Fibroblast of lung (primary cell): ENCODE results near the gene EPB41. TPM values are rescaled to one million over a fixed set of nuclear protein-coding genes. Genes with fewer than 3 reads are reported as not detected.

Source experiments
- DNase-seq, 2 donors: peaks; one replicate each; pipeline versions ENCODE4 v3.0.0 to v3.0.0-alpha.2; 2010; ENCODE audit warnings: low read depth in 2 of 2
- H2AFZ ChIP-seq: 2 replicates; pipeline ENCODE4 v1.5.1; 2012; ENCODE audit warnings: low read length, control low read depth, inconsistent platforms
- H3K27ac ChIP-seq: 2 replicates; pipeline ENCODE4 v1.5.1; 2011; ENCODE audit warnings: low read length, control low read depth; ENCODE audit not compliant: insufficient read depth
- H3K27me3 ChIP-seq: 2 replicates; pipeline ENCODE4 v1.5.1; 2011; ENCODE audit warnings: mild to moderate bottlenecking, low read length; ENCODE audit not compliant: control insufficient read depth, insufficient read depth
- H3K36me3 ChIP-seq: 2 replicates; pipeline ENCODE4 v1.5.1; 2011; ENCODE audit warnings: low read length; ENCODE audit not compliant: control insufficient read depth, insufficient read depth
- H3K4me1 ChIP-seq: 2 replicates; pipeline ENCODE4 v1.5.1; 2011; ENCODE audit warnings: low read length; ENCODE audit not compliant: control insufficient read depth, insufficient read depth; ENCODE audit errors: extremely low read depth
- H3K4me2 ChIP-seq: 2 replicates; pipeline ENCODE4 v1.5.1; 2011; ENCODE audit warnings: low read length, control low read depth; ENCODE audit not compliant: insufficient read depth; ENCODE audit errors: extremely low read depth
- H3K4me3 ChIP-seq, 4 experiments: fragments of 200-600 bp in 1 of 4; sonication (generic) in 1 of 4; replicated peaks in 1 of 4; 2 replicates each; pipeline ENCODE4 v1.5.1; 2011 to 2016; ENCODE audit warnings: low read length in 4 of 4, low read depth in 3 of 4, mild to moderate bottlenecking in 3 of 4, control low read depth in 2 of 4, inconsistent platforms in 1 of 4, mixed read lengths in 1 of 4; ENCODE audit not compliant: insufficient read depth in 1 of 4; ENCODE audit errors: control extremely low read depth in 1 of 4
- H3K79me2 ChIP-seq: 2 replicates; pipeline ENCODE4 v1.5.1; 2012; ENCODE audit warnings: mild to moderate bottlenecking, low read length, inconsistent platforms; ENCODE audit not compliant: control insufficient read depth, insufficient read depth
- H3K9ac ChIP-seq: 2 replicates; pipeline ENCODE4 v1.5.1; 2011; ENCODE audit warnings: mild to moderate bottlenecking, low read length, control low read depth; ENCODE audit not compliant: insufficient read depth
- H3K9me3 ChIP-seq: 2 replicates; pipeline ENCODE4 v1.5.1; 2012; ENCODE audit warnings: low read depth, low read length; ENCODE audit not compliant: control insufficient read depth, insufficient read depth
- H4K20me1 ChIP-seq: 2 replicates; pipeline ENCODE4 v1.5.1; 2011; ENCODE audit warnings: low read length; ENCODE audit not compliant: control insufficient read depth, insufficient read depth; ENCODE audit errors: extremely low read depth
- EZH2 ChIP-seq: IDR thresholded peaks from 2 replicates; pipeline ENCODE4 v1.5.1; 2012; ENCODE audit warnings: low read length, control low read depth, mild to moderate bottlenecking; ENCODE audit errors: missing control alignments
- polyA plus RNA-seq, 2 donors: library from polyadenylated mRNA; depleted of rRNA in 1 of 2; stranded (reverse) in 1 of 2; unstranded in 1 of 2; fragments of >200 nt; gene quantifications; 2 replicates each; pipeline ENCODE4 v1.2.1, GENCODE V29; 2011 to 2012; ENCODE audit warnings: missing spikeins in 1 of 2
- total RNA-seq: library from RNA; depleted of rRNA; stranded (reverse); fragments of >200 nt; gene quantifications from 2 replicates; pipeline ENCODE4 v1.2.1, GENCODE V29; 2014
- TF ChIP-seq, protein P1 (sequence below), 2 donors: IDR thresholded peaks in 1 of 2; conservative IDR thresholded peaks in 1 of 2; 1 replicate in 1 of 2; 2 replicates in 1 of 2; pipeline ENCODE4 v1.5.1; 2011 to 2012; ENCODE audit warnings: low read length in 2 of 2, control low read depth in 1 of 2, inconsistent platforms in 1 of 2, low read depth in 1 of 2, mild to moderate bottlenecking in 1 of 2

EPB41 gene
- total and polyA plus RNA-seq, 2 donors (not counting 1 experiment from before 2014, with no cell fraction given), result 7.4 to 38.0 TPM

DNA sequence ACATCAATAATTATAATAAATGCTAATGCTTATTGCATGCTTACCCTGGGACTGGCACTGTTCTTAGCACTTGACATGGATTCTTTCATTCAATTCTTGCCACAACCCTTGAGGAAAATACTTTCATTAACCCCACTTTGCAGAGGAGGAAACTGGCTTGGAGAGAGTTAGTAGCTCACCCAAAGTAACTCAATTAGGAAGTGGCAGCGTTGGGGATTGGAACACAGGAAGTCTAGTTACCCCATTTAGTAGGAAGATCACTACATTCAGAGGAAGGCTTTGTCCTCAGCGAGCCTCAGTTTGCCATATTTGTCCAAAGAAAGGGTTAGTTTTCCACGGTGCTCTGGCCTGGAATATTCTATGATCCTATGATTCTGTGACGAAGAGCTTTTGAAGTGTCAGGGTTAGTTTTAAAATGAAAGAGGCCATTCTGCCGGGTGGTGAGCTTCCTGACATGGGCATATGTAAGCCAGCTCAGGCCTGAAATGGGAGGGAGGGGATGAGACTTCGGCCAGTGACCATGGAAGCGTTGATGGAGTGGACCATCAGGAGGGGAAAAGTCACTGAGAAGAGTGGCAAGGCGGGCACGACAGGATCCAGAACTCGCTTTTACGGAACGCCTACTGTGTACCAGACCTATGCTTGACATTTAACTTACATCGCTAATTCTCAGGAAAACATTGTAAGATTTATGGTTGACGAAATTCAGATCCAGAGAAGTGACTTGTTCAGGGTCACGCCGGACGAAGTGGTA lies 28.2 kb upstream of the EPB41 start:
- DNase-seq, result no peak
- H2AFZ ChIP-seq, result no peak overlapping the region
- TF ChIP-seq, protein P1, sequence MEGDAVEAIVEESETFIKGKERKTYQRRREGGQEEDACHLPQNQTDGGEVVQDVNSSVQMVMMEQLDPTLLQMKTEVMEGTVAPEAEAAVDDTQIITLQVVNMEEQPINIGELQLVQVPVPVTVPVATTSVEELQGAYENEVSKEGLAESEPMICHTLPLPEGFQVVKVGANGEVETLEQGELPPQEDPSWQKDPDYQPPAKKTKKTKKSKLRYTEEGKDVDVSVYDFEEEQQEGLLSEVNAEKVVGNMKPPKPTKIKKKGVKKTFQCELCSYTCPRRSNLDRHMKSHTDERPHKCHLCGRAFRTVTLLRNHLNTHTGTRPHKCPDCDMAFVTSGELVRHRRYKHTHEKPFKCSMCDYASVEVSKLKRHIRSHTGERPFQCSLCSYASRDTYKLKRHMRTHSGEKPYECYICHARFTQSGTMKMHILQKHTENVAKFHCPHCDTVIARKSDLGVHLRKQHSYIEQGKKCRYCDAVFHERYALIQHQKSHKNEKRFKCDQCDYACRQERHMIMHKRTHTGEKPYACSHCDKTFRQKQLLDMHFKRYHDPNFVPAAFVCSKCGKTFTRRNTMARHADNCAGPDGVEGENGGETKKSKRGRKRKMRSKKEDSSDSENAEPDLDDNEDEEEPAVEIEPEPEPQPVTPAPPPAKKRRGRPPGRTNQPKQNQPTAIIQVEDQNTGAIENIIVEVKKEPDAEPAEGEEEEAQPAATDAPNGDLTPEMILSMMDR (conservative IDR thresholded peaks at IDR 0.05 in 1 of 2, IDR thresholded peaks at IDR 0.05 in 1 of 2; ENCODE audit: low read depth in 1 of 2, low read length in 2 of 2), result no peak
- TF ChIP-seq EZH2, result no peak

DNA sequence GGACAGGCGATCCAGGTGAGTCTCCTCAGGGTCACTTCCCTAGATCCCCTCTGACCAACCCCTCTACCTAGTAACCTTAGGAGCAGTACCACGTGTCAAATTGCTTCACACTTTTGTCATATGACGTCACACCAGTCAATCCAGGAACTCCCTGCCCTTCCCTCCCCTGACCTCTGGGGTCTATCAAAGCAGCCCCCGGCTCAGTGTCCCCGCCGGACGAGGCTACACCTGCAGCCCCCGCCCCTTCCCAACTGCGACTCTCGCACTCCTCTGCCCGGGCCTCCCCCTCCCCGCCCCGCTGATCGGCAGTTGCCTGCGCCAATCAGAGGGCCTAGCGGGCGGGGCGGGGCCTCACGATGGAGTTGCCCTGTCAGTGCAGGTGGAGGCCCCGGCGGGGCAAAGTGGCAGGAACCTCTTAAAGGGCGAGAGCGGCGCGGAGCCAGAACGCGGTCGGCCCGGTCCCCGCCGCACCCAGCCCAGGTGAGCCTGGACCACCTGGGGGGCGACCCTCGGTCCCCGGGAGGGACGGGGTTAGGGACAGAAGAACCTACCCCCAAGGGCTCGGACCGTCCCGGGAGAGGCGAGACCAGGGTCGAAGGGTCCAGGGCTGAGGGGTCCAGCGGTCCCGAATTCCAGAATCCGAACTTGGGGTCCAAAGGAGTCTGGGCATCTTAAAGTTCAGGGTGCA lies 27.5 kb upstream of the EPB41 start:
- H3K9ac ChIP-seq, result peak overlapping the region; percentile 42
- H3K4me2 ChIP-seq, result peak overlapping the region; percentile 93
- peak overlapping the region; percentile 77 for H2AFZ ChIP-seq
- peak overlapping the region; percentile 67 to 89 (median 71) for H3K4me3 ChIP-seq
- peaks cover 16% of the 10 kb centered on the region for H3K4me1 ChIP-seq
- no peaks in the 10 kb centered on the region for H3K36me3 ChIP-seq
- H3K79me2 ChIP-seq, result no peaks in the 10 kb centered on the region
- no peaks in the 10 kb centered on the region for H4K20me1 ChIP-seq
- DNase-seq, result peak; percentile 72
- no peak overlapping the region for H3K27ac ChIP-seq
- TF ChIP-seq EZH2, result no peak
- TF ChIP-seq, protein P1 (conservative IDR thresholded peaks at IDR 0.05 in 1 of 2, IDR thresholded peaks at IDR 0.05 in 1 of 2; ENCODE audit: low read depth in 1 of 2, low read length in 2 of 2), result no peak
- peaks cover 4% of the 10 kb centered on the region for H3K27me3 ChIP-seq
- H3K9me3 ChIP-seq, result no peaks in the 10 kb centered on the region

More for the DNA sequence above, 28.2 kb upstream of the EPB41 start:
- H3K4me3 ChIP-seq, result peak overlapping the region in 1 of 4 experiments; percentile 69
- H3K79me2 ChIP-seq, result no peaks in the 10 kb centered on the region
- peaks cover 4% of the 10 kb centered on the region for H3K27me3 ChIP-seq
- H3K4me1 ChIP-seq, result peaks cover 16% of the 10 kb centered on the region
- no peaks in the 10 kb centered on the region for H3K36me3 ChIP-seq
- no peak overlapping the region for H3K27ac ChIP-seq
- H4K20me1 ChIP-seq, result no peaks in the 10 kb centered on the region
- H3K9ac ChIP-seq, result no peak overlapping the region
- no peaks in the 10 kb centered on the region for H3K9me3 ChIP-seq
- no peak overlapping the region for H3K4me2 ChIP-seq

DNA sequence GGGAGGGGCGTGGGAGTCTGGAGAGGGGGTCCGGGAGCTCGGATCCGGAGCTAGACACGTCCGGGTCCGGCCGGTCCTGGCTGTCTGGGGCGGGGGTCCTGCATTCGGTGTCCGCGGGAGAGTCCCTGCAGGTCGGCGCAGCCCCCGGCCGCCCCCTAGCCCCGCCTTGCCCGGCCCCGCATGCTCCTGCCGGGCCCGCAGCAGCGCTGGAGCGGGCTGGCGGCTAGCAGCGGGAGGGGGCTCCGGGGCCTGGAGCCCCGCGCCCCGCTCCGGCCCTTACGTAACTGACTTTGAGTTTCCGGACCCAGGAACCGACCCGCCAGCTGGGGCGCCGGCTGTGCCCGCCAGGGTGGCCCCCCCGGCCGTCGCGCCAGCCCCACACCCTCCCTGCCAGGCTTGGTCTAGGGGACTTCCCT lies 26.9 kb upstream of the EPB41 start:
- no peaks in the 10 kb centered on the region for H4K20me1 ChIP-seq
- H3K79me2 ChIP-seq, result no peaks in the 10 kb centered on the region
- peak overlapping the region; percentile 93 for H3K4me2 ChIP-seq
- peaks cover 4% of the 10 kb centered on the region for H3K27me3 ChIP-seq
- peak overlapping the region; percentile 42 for H3K9ac ChIP-seq
- peaks cover 14% of the 10 kb centered on the region for H3K4me1 ChIP-seq
- TF ChIP-seq, protein P1 (conservative IDR thresholded peaks at IDR 0.05 in 1 of 2, IDR thresholded peaks at IDR 0.05 in 1 of 2; ENCODE audit: low read depth in 1 of 2, low read length in 2 of 2), result no peak
- H2AFZ ChIP-seq, result peak overlapping the region; percentile 77
- DNase-seq, result no peak
- H3K36me3 ChIP-seq, result no peaks in the 10 kb centered on the region
- no peaks in the 10 kb centered on the region for H3K9me3 ChIP-seq
- peak overlapping the region; percentile 67 to 89 (median 71) for H3K4me3 ChIP-seq
- H3K27ac ChIP-seq, result no peak overlapping the region
